Left renal pelvis (tissue), 4 donors: ENCODE results near the gene POMT2. TPM values are rescaled to one million over a fixed set of nuclear protein-coding genes. Genes with fewer than 3 reads are reported as not detected.

Source experiments
- DNase-seq, 4 donors: peaks; one replicate each; pipeline ENCODE4 v3.0.0-alpha.2; 2013; ENCODE audit warnings: low read depth in 4 of 4, low spot score in 3 of 4
- polyA plus RNA-seq, 4 donors: library from polyadenylated mRNA; unstranded; fragments of 120-200 nt; gene quantifications; one replicate each; pipeline ENCODE4 v1.2.1, GENCODE V29; 2013; ENCODE audit not compliant: insufficient read length in 4 of 4

Gene POMT2
- polyA plus RNA-seq, 4 donors: 32.8 to 52.3 (median 42.2) TPM

DNA sequence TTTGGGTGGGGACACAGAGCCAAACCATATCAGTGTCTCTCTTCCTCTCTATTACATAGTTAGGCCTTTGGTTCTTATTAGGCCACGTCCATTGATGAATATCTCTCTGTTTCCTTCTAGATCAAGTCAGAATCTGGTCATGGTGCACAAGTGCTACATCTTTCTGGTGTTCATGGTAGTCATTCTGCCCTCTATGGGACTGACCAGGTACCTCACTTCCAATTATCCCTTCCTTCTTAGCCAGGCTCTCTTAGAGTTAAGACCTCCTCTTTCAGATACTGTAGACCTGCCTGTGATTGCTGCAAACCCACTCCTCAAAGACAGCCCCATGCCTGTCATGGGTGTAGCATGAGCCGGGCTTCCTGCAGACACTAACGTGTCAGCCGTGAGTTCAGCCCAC lies 74.9 kb downstream of the POMT2 start:
- DNase-seq: no peak

DNA sequence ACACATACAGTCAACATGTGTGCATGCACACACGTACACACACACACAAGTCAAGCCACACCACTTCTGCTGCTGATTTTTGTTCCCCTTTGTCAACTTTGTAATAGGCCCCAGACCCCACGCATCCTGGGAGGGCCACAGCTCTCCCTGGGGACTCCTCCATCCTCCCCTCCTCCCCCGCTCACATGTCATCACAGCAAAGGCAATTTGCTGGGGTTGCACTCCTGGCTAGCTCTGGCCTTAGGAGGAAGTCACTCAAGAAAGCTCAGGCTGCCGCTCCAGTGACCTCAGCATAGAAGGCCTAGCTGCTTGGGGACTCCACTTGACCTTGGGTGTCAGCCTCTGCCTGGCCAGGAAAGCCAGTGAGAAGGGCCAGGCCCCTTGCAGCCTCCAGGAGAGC lies 76.8 kb downstream of the POMT2 start:
- DNase-seq: no peak

DNA sequence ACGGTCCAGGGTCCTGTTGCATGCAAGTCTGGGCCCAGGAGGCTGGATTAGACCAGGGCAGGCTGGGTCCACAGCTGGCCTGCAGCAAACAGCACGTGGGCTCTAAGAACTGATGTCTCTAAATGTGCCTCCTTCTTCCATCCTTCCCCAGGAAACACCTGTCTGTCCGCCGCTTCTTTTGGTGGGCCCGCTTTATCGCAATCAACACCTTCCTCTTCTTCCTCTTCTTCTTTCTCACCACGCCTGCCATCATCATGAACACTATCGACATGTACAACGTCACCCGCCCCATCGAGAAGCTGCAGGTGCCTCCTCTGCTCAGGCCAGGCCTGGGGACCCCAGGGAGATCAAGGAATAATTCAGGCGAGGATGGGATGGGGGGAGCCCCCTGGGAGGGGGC lies 77.9 kb downstream of the POMT2 start:
- no peak for DNase-seq

DNA sequence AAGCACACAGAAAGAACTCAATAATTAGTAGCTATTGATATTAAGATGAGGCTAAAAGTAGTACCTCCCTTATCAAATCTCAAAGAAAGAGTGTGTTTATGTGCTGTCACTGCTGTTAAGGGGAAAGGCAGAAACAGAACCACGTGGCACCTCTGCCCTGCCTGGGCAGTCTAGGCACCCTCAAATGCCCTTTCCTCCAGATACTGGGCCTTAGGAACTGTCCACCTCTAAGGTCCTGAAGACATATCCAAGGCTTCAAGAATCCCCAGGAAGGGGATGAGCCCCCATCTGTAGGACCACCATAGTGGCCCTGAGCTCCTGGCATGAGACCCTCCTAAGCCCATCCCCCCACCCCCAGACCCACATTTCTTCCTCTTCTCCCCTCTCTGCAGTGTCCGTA lies 78.7 kb downstream of the POMT2 start:
- DNase-seq: no peak

DNA sequence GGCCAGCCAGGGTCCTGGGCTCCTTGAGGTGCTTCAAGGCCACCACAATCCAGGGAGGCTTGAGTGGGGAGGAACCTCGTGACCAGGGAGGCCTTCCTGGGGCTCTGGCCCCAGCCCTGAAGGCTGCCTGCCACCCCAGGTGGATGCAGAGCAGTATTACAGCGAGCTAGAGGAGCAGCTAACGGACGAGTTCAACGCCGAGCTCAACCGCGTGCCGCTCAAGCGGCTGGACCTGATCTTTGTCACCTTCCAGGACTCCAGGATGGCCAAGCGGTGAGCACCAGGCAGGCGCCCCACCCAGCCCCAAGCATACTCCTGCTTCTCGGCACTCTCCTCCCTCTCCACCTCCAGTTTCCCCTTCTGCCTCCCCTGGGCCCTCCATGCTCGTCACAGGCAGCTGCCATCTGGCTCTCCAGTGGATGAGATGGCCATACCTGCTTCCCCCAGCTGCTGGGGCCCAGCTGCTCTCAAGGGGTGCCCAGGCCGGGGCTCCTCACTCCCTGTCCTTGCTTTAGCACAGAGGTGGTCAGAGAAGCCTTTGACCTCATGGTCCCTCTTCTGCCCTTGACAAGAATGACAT lies 80.3 kb downstream of the POMT2 start:
- no peak for DNase-seq

DNA sequence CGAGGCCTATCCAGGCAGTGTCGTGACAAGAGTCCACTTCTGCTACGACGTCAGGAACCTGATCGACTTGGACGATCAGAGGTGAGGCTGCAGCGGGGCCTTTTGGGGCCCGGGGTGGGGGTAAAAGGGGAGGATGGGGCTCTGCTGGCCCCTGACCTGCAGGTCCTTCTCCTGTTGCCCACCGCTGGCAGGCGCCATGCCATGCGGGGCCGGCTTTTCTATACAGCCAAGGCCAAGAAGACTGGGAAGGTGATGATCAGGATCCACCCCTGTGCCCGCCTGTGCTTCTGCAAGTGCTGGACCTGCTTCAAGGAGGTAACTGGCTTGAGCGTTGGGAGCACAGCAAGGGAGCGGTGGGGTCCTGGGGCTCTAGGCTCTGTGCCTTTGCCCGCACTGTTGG lies 81.3 kb downstream of the POMT2 start:
- DNase-seq: no peak

DNA sequence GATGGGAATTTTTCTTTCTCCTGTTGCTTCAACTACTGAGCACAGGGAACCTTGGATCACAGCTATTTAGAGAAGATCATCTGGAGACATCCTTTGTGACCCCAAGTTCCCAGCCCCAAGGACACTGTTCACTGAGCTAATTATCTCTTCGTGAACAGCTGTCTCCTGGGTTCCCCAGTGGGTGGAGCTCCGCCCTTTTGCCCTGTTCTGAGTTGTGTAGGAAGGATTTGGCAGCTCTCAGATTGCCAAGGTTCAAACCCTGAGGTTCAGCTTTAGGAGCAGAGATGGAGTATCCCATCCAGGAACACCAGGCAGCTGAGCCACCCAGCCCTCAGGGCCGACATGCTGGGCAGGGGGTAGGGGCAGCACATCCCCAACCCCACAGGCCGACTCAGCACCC lies 81.7 kb downstream of the POMT2 start:
- DNase-seq: no peak

DNA sequence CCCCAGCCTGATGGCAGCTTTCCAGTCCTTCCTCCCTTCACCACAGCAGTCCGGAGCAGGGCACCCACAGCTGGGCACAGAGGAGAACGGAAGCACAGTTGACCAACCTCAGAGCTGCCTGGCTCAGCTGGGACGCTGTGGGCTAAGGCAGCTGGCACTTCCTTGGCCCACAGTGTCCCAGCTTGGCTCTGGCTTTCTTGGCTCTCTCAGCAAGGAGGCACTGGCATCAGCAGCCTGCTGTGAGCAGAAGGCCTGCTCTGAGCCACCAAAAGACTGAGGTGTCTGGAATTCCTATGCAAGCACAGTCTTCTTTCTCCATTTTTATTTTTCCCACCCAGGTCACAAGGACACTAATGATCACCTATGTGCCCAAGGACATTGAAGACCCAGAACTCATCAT lies 82.3 kb downstream of the POMT2 start:
- DNase-seq: no peak

DNA sequence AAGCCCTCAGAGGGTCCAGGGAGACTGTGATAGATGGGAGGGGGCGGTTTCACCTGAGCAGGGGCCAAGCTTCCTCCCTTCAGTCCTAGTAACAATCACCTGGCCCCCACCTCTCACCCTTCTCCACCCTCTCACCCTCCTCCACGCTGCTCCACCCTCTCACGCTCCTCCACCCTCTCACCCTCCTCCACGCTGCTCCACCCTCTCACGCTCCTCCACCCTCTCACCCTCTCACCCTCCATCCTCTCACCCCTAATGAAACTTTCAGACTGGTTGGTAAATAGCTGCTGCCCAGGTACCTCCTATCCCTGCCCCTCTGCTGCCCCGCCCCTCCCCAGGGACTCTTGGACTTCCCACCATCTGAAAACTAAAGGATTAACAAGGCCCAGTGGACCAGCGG lies 83.9 kb downstream of the POMT2 start:
- DNase-seq: no peak

DNA sequence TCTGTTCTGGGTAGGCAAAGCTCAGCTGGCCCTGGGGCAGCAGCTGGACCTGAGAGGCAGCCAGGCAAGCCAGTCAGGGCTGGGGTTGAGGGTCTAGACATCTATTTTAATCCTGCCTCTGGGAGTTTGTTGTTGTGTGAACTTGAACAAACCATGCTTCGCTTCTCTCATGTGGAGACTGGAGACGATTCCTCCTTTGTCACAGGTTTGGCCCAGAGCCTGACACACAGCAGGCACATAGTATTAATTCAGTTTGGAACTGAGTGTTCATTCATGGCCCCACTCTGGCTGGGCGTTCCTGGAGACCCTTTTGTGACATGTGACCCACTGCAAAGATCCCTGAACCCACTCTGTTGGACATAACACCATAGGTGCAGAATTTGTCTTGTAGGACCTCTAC lies 89.0 kb downstream of the POMT2 start:
- no peak for DNase-seq

DNA sequence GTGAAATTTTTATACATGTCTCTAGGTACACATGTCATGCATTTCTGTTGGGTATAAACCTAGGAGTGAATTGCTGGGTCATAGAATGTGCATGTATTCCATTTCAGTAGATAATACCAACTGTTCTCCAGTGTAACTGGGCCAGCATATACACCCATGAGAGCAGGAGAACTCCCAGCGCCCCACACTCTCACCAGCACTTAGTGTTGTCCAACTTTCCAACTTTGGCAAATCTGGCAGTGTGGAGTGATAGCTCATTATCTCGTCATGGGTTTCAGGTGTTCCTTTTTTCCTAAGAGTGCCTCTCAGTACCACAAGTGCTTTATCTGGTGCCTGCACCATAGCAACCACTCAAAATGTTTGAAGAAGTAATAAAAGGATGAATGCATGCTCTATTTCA lies 89.8 kb downstream of the POMT2 start:
- no peak for DNase-seq

DNA sequence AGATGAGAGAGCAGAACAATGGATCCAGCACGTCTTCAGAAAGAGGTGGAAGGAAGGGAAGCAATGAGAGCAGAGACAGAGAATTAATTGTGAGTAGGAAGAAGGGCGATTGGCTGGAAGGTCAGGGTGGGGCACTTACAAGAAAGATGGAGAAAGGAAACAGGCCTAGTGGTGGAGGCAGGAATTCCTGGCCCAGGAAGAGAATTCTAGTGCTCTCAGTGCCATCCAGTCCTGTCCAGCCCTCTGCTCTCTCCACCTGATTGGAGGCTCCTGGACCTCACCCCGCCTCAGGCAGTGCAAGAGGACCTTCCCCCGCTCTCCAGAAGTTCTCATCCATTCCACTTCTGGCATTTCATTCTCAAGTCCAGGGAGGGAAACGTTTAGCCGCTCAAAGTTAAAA lies 92.6 kb downstream of the POMT2 start:
- DNase-seq: no peak

DNA sequence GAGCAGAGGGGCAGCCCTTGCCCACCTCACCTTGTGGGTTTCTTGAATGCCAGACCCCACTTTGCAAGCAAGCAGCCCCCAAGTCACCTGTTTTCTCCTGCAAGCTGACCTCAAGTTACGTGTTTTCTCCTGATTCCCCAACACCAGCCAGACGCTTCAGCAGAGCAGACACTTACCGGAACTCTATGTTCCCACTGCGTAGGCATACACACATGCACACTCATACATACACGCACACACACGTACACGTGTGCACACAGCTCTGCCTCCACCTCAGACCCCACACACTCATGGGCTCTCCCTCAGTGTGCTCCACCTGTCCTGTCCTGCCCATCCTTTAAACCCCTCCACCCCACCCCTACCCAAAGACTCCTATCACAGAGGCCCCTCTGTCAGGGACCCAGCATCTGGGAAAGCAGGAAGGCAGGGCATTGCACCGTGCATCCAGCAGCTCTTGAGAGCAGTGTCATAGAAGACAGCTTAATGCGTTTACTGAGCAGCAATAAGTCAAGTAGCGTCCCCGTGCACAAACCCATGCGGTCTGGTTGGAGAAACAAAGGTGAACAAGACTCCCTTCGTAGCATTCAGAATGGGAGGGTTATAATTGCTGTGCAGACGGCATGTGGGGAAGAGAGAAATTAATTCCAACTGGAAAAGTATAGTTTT lies 94.7 kb downstream of the POMT2 start:
- DNase-seq: no peak

DNA sequence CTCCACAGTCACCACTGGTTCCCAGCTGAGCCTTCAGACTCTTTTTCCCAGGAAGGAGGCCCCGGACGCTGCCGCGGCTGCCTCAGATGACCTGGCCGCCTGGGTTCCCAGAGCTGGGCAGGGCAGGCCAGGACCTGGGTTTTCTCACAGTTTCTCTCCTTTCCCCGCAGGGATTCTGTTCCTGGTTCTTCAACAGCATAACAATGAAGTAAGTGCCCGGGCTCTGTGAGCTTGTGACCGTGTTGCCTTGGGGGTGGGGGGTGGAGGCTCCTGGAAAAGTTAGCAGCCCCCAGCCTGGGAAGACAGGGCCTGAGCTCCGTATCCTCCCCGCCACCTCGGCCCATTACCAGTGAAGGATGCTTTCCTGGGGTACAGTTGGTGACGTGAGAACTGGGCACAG lies 95.4 kb downstream of the POMT2 start:
- no peak for DNase-seq

Other genes with a start within 250 kb of the POMT2 start
- gene CIPC, start 222.6 kb downstream of the POMT2 start, polyA plus RNA-seq: 10 to 100 TPM; 13.9 to 26.8 (median 25.3) TPM
- gene ZDHHC22, start 179.1 kb downstream of the POMT2 start, polyA plus RNA-seq: 1 to 10 TPM in 1 of 4 donors, under 1 TPM in 3; 0.33 to 1.1 (median 0.77) TPM
- 1 to 10 TPM in 1 of 4 donors, under 1 TPM in 3; 0.29 to 1.3 (median 0.90) TPM for gene TMEM63C, start 139.1 kb downstream of the POMT2 start, polyA plus RNA-seq
- under 1 TPM in 1 of 4 donors, not detected in 3; 0.07 TPM for gene NGB, start 49.7 kb downstream of the POMT2 start, polyA plus RNA-seq
- 10 to 100 TPM; 16.3 to 30.5 (median 25.0) TPM for gene GSTZ1, start 153 bp upstream of the POMT2 start, polyA plus RNA-seq
- 10 to 100 TPM; 11.1 to 24.4 (median 22.4) TPM for gene TMED8, start 56.2 kb upstream of the POMT2 start, polyA plus RNA-seq
- gene SAMD15, start 56.5 kb upstream of the POMT2 start, polyA plus RNA-seq: 10 to 100 TPM in 1 of 4 donors, 1 to 10 TPM in 3; 1.5 to 10.4 (median 9.6) TPM
- gene NOXRED1, start 102.6 kb upstream of the POMT2 start, polyA plus RNA-seq: 1 to 10 TPM in 3 of 4 donors, under 1 TPM in 1; 0.96 to 3.7 (median 2.7) TPM
- gene VIPAS39, start 136.7 kb upstream of the POMT2 start, polyA plus RNA-seq: 10 to 100 TPM; 25.0 to 34.6 (median 30.6) TPM
- gene AHSA1, start 137.2 kb upstream of the POMT2 start, polyA plus RNA-seq: 100 to 1,000 TPM; 166 to 222 (median 203) TPM
- 1 to 10 TPM in 3 of 4 donors, under 1 TPM in 1; 0.74 to 3.2 (median 1.2) TPM for gene ISM2, start 177.9 kb upstream of the POMT2 start, polyA plus RNA-seq